ENCODE results near the gene SLC25A21. TPM values are rescaled to one million over a fixed set of nuclear protein-coding genes. Genes with fewer than 3 reads are reported as not detected.
"Not testable (repeated sequence)": the region's sequence is repeated elsewhere in the genome, so short reads cannot be mapped to it uniquely, and the experiment has no call there.

SLC25A21 gene
- total RNA-seq, 1 experiment from 2014 or later = 1.8 TPM

DNA sequence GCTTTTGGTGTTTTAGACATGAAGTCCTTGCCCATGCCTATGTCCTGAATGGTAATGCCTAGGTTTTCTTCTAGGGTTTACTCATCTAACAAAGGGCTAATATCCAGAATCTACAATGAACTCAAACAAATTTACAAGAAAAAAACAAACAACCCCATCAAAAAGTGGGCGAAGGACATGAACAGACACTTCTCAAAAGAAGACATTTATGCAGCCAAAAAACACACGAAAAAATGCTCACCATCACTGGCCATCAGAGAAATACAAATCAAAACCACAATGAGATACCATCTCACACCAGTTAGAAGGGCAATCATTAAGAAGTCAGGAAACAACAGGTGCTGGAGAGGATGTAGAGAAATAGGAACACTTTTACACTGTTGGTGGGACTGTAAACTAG, 10.1 kb downstream of the SLC25A21 start:
- H3K27me3 ChIP-seq, H3K9me3 ChIP-seq, H3K4me3 ChIP-seq, H3K36me3 ChIP-seq, DNase-seq: not testable (repeated sequence)

GRCh38 chr14:37157987-37158386, 14.4 kb downstream of the SLC25A21 start:
- Histone ChIP-seq H3K4me3 (no peak overlapping the region), H3K27me3 (no peaks in the 10 kb centered on the region), H3K9me3 (no peaks in the 10 kb centered on the region), H3K36me3 (no peaks in the 10 kb centered on the region)
- DNase-seq = no peak

GRCh38 chr14:37153483-37153882, 18.9 kb downstream of the SLC25A21 start:
- Histone ChIP-seq H3K9me3 (no peaks in the 10 kb centered on the region), H3K36me3 (no peaks in the 10 kb centered on the region), H3K4me3 (no peak overlapping the region), H3K27me3 (no peaks in the 10 kb centered on the region)
- DNase-seq = no peak

DNA sequence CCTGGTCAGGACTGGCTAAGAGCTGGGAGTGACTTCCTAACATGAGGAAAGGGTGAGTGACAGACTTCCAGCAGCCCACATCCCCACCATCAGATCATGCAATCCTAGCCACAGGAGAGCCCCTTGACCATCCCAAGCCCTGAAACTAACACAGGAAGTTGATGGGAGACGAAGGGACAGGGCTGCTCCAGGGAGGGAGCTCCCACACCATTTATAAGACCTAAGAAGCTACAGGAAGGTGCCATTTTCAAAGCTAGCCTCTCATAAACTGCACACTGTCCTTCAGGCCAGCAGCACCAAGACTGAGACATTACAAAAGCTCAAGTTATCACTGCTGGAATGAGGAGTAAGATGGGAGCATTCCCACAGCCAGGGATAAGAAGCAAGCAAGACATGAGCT, 19.4 kb downstream of the SLC25A21 start:
- Histone ChIP-seq H3K4me3 (no peak overlapping the region), H3K9me3 (no peaks in the 10 kb centered on the region), H3K36me3 (no peaks in the 10 kb centered on the region), H3K27me3 (no peaks in the 10 kb centered on the region)
- DNase-seq = no peak

- Histone ChIP-seq H3K36me3 (no peaks in the 10 kb centered on the region), H3K4me3 (no peak overlapping the region), H3K27me3 (no peaks in the 10 kb centered on the region), H3K9me3 (no peaks in the 10 kb centered on the region)
- DNase-seq = no peak
Observed at GRCh38 chr14:37150414-37150813, 22.0 kb downstream of the SLC25A21 start.

- H3K36me3 ChIP-seq = no peaks in the 10 kb centered on the region
- no peak for DNase-seq
- no peaks in the 10 kb centered on the region for H3K27me3 ChIP-seq
- no peak overlapping the region for H3K4me3 ChIP-seq
- H3K9me3 ChIP-seq = no peaks in the 10 kb centered on the region
Observed at GRCh38 chr14:37147310-37147880, 25.0 kb downstream of the SLC25A21 start.

DNA sequence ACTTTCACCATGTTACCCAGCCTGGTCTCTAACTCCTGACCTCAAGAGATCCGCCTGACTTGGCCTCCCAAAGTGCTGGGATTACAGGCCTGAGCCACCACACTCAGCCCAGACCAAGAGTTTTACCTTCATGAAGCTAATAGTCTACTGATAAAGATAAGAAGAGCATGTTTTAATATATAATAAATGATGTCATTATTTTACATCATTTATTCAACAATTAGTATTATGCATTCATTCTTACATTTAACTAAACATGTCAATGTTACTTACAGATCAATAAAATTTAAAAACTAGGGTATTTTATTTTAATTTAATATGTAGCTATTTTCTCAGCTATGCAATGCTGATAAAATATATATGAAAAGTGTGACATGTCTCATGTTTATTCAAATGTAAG, 26.0 kb downstream of the SLC25A21 start:
- not testable (repeated sequence) for H3K36me3 ChIP-seq, DNase-seq, H3K4me3 ChIP-seq, H3K27me3 ChIP-seq, H3K9me3 ChIP-seq

DNA sequence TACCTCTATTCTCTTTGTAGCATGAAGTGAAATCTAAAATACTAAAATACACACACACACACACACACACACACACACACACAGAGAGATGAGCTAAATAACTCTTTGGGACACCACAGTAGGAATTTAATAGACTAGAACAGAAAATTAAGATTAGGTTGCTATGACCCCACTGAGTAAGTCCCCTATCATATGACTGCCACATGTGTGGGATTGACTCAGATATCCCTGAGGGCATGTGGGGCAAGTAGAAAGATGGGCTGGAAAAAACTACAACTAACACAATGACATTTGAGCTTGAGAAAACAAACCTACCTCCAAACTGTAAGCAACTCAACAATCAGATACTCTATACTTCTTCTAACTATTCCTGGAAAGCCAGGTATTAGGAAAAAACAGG, 27.0 kb downstream of the SLC25A21 start:
- no peaks in the 10 kb centered on the region for H3K9me3 ChIP-seq
- no peak for DNase-seq
- no peaks in the 10 kb centered on the region for H3K36me3 ChIP-seq
- no peak overlapping the region for H3K4me3 ChIP-seq
- H3K27me3 ChIP-seq = no peaks in the 10 kb centered on the region

DNA sequence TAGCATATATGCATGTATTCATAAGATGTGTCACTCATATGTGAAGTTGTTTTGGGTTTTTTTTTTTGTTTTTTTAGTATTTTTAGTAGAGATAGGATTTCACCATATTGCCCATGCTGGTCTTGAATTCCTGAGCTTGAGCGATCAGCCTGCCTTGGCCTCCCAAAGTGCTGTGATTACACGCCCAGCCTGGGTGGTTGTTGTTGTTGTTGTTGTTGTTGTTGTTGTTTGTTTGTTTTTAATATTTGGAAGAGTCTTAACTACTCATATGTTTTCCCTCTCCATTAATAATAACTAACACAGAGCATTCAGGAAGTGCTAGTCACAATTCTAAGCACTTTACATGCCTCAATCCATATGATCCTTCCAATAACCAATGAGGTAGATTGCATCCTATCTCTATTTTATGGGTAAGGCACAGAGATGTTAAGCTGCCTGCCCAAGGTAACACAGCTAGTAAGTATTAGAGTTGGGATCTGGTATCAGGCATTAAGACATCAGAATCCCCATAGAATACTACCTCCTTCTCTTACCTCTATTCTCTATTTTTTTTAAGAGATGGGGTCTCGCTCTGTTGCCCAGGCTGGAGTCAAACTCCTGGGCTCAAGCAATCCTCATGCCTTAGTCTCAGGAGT, 27.6 kb downstream of the SLC25A21 start:
- no peaks in the 10 kb centered on the region for H3K36me3 ChIP-seq
- no peak for DNase-seq
- H3K27me3 ChIP-seq = no peaks in the 10 kb centered on the region
- H3K4me3 ChIP-seq = no peak overlapping the region
- no peaks in the 10 kb centered on the region for H3K9me3 ChIP-seq

DNA sequence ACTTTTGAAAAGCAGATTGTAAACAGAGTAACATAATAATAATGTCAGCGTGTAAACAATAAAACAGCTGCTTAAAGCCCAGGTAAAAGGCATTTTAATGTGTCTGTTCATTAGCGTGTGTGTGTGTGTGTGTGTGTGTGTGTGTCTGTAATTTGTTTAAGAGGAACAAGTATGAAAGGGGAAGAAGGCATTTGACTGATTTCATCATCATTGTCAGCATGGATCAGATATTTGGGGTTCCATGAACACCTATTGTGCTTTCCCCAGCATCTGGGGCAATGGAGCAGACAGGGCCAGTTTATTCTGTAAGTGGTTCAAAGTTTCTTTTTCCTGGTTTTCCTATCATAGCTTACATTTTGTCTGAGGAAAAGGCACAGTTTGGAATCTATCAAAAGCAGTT, 28.9 kb downstream of the SLC25A21 start:
- no peaks in the 10 kb centered on the region for H3K36me3 ChIP-seq
- H3K27me3 ChIP-seq = no peaks in the 10 kb centered on the region
- no peaks in the 10 kb centered on the region for H3K9me3 ChIP-seq
- no peak for DNase-seq
- H3K4me3 ChIP-seq = no peak overlapping the region

- no peaks in the 10 kb centered on the region for H3K27me3 ChIP-seq
- no peak for DNase-seq
- H3K36me3 ChIP-seq = no peaks in the 10 kb centered on the region
- H3K4me3 ChIP-seq = no peak overlapping the region
- H3K9me3 ChIP-seq = no peaks in the 10 kb centered on the region
Observed at GRCh38 chr14:37142835-37143401, 29.5 kb downstream of the SLC25A21 start.

DNA sequence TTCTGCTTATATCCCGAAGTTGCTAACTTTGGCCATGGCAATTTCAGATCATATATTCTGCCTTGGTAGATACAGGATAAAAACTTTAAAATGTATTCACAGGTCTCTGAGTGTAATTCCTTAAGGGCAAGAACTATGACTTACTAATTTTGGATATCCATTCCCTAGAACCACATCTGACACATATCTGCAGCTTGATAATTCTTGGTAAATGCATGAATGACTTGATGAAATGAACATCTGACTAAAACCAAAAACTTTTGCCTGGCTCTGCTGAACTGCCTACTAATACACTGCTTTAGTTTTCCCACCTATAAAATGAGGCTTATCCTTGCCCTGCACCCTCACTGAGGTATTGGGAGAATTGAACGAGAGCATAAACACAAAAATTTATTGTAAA, 32.2 kb downstream of the SLC25A21 start:
- Histone ChIP-seq H3K9me3 (no peaks in the 10 kb centered on the region), H3K36me3 (no peaks in the 10 kb centered on the region)
- no peak for DNase-seq

DNA sequence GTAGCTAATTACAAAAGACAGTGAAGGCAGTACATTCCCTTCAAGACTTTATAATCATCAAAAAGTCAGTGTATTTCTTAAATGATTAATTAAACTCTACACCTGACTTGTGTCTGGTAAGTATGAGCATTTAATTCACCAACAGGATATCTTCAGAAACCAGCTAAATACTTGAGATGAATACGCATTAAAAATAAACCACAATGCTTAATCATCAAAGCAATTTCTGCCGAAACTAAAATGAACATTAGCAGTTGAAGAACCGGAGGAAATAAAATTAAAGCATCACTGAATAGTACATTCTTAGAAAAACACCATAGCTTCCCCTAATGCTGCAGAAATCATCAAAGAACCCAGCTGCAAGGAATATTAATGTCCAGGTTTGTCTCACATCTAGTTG, 32.7 kb downstream of the SLC25A21 start:
- Histone ChIP-seq H3K9me3 (no peaks in the 10 kb centered on the region), H3K4me3 (no peak overlapping the region), H3K36me3 (no peaks in the 10 kb centered on the region), H3K27me3 (no peaks in the 10 kb centered on the region)
- DNase-seq = no peak

More for the DNA sequence above, 32.2 kb downstream of the SLC25A21 start:
- Histone ChIP-seq H3K27me3 (no peaks in the 10 kb centered on the region), H3K4me3 (no peak overlapping the region)

GRCh38 chr14:37138898-37139297, 33.5 kb downstream of the SLC25A21 start:
- DNase-seq = no peak
- Histone ChIP-seq H3K9me3 (no peaks in the 10 kb centered on the region), H3K4me3 (no peak overlapping the region), H3K36me3 (no peaks in the 10 kb centered on the region), H3K27me3 (no peaks in the 10 kb centered on the region)

DNA sequence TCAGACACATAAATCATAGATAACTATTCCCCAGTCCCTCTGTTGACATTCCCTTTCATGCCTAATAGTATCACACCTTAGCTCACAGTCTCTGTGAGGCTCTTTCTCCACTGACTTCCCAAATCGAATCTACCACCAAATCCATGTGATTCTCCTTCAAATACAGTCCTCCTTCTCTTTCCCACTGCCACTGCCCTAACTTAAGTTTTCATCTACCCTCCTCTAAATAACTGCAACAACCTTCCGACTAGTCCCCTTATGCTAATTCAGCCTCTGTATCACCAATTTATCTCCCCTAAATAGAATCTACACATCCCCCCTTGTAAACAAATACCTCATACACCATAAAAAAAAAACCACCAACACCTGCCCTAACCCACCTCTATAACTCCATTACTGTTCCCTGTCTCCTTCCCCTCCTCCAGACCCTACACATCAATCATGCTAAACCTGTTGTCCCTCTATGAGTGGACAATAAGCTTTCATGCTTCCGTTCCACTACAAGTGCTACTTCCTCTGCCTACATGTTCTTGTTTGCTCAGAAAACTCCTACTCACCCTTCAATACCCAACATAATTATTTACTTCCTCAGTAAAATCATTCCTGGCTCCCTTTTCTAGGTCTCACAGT, 39.0 kb downstream of the SLC25A21 start:
- no peaks in the 10 kb centered on the region for H3K36me3 ChIP-seq
- H3K9me3 ChIP-seq = no peaks in the 10 kb centered on the region
- no peaks in the 10 kb centered on the region for H3K27me3 ChIP-seq
- DNase-seq = no peak
- no peak overlapping the region for H3K4me3 ChIP-seq

DNA sequence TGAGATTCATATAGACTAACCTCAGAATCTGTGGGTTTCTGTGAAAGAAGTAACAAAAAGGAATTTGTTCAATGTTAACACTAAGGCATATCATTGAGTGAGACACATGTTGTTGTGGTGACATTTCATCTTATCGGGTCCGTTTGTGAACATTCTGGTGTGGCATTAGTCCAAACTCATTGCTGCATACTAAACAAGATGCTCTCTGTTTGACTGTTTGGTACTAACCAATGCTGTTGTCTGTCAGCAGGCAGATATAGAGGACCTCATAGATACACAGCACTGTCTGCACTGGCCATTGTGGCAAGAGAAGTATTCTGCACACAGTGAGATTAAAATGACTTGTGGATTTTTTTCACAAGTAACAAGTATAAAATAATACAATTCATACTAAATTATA, 41.2 kb downstream of the SLC25A21 start:
- H3K36me3 ChIP-seq = no peaks in the 10 kb centered on the region
- H3K27me3 ChIP-seq = no peaks in the 10 kb centered on the region
- H3K9me3 ChIP-seq = no peaks in the 10 kb centered on the region
- H3K4me3 ChIP-seq = no peak overlapping the region
- DNase-seq = no peak

DNA sequence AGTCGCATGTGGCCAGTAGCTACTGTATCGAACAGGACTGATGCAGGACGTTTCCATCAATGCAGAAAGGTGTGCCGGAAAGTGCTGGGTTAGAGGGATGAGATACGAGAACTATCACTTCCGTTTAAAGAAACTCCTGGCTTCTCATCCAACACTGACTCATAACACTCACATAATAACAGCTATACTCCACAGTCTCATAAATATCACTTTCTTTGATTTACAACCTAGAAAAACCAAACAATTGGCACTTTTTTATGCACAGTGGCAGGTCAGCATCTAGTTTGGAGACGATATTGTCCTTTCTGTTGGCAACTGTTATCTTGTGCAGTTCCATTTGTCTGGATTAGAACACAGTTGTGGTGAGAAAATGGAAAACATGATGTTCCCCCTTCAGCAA, 43.4 kb downstream of the SLC25A21 start:
- DNase-seq = no peak
- Histone ChIP-seq H3K36me3 (no peaks in the 10 kb centered on the region), H3K27me3 (no peaks in the 10 kb centered on the region), H3K4me3 (no peak overlapping the region), H3K9me3 (no peaks in the 10 kb centered on the region)

DNA sequence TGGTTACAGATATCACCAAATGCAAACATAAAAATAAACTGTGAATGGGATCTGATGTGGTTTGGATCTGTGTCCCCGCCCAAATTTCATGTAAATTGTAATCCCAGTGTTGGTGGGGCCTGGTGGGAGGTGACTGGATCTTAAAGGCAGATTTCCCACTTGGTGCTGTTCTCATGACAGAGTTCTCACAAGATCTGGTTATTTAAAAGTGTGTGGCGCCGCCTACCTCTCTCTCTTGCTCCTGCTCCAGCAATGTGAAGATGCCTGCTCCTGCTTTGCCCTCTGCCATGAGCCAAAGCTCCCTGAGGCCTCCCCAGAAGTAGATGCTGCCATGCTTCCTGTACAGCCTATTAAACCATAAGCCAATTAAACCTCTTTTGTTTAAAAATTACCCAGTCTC, 47.8 kb downstream of the SLC25A21 start:
- no peak overlapping the region for H3K4me3 ChIP-seq
- peak; percentile 15 for DNase-seq
- no peaks in the 10 kb centered on the region for H3K36me3 ChIP-seq
- H3K27me3 ChIP-seq = no peaks in the 10 kb centered on the region
- H3K9me3 ChIP-seq = peaks cover 2% of the 10 kb centered on the region; the same call in 1 of the 2 replicates

All from MG63 (cell line).